ENCODE results near the gene BCL2.
"Not testable (repeated sequence)": the region's sequence is repeated elsewhere in the genome, so short reads cannot be mapped to it uniquely, and the experiment has no call there.

Gene BCL2

DNA sequence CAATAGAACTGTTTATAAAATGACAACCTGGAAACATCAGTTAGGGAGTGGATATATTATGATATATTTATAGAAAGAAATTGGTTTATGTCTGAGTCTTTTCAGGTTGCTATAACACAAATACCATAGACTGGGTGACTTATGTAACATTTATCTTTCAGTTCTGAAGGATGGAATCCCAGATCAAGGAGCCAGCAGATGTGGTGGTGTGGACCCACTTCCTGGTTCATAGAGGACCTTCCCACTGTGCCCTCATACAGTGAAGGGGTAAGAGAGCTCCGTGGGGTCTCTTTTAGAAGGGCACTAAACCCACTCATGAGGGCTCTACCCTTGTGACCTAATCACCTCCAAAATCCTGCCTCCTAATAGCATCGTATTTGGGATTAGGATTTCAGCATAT is 86.7 kb downstream of the BCL2 start:
- no peak for DNase-seq

DNA sequence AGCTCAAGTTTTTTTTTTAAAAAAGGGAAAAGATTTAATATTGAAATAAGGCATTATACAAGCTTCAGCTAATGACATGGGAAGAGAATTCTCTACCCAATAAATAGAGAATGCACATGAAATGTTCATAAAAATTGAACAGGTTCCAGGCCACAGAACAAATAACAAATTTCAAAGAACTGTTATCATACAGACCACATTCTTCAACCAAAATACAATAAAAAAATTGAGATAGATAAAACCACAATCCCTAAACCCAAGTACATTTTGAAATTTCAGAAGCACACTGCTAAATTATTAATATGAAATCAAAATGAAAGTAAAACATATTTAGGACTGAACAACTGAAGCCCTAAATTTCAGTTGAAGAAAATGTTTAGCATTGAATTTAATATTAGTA is 89.6 kb downstream of the BCL2 start:
- DNase-seq: no peak

DNA sequence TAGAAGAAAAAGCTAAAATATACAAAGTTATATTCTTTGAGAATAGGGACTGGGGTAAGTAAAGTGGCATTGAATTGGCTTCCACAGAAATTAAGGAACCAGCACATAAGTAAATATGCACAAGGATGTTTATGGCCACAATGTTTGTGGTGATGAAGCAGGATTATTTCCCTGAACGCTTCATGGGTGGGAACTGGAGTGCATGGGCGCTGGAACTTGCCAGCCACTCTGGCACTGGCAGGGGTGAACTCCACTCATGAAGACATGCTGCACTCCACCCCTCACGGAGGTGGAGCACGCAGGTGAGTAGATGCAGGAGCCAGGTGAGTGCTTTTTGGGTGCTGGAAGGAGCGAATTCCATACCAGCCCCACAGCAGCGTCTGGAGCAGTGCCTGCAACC is 94.1 kb downstream of the BCL2 start:
- DNase-seq: no peak

DNA sequence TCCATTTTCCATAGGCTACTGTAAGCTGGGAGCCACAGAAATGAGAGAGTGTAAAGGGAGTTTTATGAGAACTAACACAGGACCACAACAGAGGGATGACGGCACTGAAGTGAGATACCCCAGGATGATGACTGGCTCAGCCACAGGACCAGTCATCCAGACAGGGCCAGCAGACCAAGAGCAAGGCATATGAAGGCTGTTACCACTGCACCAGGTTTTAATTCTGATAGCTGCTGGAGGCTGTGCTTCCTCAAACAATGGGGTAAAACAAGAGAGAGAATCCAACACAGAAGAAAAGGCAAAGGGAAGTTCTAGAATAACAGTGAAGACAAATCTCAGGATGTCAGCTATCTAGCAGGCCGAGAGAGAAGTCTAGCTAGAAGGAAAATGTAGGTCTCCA is 94.9 kb downstream of the BCL2 start:
- DNase-seq: no peak

DNA sequence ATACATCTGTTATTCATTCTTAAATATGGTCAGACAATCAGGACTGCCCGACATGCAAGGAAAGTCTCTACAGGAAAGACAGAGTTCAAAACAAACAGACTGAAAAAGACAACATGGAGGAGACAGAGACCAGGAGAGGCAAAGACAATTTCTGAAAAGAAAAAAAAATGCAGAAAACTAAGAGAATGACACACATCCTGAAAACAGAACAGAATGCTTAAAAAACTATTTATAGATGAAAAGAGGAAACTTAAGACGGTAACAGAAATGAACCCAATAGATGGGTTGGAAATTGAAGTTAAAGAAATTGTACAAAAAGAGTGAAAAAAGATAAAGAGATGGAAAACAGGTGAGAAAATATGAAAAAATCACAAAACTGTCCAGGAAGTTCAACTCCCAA is 95.7 kb downstream of the BCL2 start:
- no peak for DNase-seq

DNA sequence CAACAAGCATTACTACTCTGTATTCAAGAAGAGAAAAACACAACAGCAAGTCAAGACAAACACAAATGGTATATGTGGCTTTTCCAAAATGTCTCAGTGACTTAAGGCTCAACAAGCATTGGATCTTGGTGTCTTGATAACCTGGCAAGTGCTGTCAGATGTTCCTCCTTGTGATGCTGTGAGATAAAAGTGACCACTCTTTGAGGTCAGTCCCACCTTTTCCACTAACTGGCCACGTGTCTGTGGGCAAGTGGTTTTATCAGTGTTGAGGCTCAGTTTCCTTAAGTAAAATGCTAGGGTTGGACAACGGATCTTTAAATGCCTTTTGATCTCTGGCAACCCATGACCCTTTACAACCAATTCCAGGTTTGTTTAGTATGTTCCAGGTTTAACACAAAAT is 98.7 kb downstream of the BCL2 start:
- DNase-seq: no peak

DNA sequence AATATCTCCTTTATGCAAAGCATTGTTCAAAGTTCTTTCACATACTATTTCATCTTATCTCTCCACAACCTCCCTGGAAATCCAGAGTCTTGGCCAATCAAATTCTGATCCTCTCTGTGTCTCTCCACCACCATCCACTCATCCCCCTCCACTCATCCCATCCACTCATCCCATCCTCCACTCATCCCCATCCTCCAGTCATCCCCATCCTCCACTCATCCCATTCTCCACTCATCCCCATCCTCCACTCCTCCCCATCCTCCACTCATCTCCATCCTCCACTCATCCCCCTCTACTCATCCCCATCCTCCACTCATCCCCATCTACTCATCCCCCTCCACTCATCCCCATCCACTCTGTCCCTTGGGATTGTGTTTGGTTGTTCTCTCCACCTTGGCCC is 101.1 kb downstream of the BCL2 start:
- DNase-seq: no peak

DNA sequence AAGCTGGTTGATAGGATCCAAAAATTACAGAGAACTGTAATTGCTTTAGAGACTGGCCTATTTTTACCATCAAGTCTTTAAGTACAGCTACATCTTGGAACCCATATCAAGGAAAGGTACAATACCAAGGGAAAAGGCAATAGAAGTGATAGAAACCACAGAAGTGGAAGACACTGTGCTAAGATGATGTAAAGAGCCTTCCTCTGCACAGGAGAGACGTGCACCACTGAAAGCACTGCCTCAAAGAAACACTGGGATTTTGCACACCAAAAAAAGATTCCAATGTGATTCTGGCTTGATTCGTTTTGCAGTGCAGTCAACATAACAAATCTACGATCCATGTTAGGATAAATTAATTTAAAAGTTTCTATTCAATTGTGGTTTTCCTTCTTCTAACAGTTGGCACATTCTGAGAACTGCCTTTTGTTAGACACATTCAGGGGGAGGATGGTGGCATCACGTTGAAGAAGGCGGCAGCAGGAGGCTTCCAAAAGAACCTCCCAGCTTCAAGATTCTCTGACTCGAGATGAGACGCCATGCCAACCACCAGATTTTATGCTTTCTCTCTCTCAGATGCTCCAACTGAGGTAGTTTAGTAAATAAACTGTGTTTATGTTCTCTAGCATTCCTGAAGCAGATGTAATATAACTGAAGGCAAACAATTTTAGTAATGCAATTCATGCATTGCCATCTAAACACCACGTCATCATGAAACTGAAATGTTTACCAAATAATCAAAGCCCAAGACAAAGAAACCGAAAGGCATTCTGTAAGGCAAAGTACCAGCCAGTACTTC is 102.9 kb downstream of the BCL2 start:
- no peak for DNase-seq

DNA sequence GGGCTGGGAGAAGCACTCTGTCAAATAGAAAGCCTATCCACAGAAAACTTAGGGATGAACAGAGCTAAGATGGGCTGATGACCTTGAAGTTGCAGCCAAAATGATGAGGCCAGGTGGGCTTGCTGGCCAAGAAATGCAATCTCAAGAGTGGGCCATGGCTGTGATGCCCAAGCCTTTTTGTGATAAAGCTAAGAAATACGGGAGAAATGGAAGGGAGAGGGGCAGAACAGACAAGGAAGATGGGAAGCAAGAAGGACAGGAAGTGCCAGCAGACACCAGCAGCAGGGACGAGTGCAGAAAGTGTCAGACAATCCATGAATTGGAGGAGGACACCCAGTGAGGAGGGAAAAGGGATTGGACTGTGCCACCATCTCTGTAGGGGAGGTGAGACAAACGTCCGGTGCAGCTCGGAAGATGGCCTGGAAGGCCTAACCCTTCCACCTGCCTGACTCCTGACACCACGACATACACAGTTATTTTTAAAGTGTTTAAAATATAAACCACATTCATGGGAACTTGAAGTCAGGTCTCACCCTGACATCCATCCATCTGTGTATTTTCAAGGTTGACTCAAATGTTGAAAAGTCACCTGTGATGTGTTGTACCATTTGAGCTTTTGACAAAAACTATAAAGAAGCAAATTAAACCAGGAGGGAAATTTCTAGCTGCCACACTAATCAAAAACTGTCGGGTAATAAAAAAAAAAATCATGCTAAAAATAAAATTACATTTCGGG is 105.5 kb downstream of the BCL2 start:
- DNase-seq: no peak

DNA sequence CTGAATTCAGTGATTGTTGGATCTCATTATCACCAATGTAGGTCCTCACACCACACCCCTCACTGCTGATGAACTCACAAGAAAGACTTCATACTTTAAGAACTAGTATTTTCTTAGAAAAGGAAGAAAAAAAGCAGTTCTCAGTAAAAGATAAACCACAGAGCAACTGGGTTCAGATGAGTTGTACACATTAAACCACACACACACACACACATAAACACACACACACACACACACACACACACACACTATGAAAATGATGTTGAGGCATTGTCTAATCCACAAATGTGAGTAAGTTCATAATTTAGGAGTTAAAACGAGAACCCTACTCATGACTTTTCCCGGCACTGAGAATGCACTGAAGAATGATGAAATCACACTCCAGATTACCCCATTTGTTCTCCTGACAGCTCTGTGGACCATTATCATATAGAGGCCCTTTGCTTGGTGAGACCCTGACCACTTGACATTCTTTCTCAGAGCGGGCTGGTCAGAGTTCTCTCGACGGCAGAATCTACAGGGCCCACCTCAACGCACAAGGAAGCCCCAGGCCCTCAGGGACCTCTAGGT is 106.2 kb downstream of the BCL2 start:
- no peak for DNase-seq

DNA sequence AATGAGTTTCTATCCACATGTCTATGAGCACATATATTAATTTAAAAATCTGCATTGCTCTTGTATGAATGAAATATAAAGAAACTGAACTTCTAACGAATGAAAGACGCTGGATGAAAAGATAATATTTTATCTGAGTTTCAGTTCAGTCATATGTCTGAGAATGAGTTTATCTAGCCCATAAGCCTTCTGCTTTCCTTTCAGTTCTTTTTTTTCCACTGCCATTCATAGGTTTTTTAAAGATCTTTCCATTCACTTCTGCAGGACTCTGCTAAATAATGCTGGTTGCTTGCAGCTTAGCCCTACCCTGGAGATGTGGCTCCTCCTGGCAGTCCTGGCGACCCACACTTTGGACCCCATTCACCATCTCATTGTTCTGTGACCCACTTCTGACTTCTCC is 109.0 kb downstream of the BCL2 start:
- no peak for DNase-seq

DNA sequence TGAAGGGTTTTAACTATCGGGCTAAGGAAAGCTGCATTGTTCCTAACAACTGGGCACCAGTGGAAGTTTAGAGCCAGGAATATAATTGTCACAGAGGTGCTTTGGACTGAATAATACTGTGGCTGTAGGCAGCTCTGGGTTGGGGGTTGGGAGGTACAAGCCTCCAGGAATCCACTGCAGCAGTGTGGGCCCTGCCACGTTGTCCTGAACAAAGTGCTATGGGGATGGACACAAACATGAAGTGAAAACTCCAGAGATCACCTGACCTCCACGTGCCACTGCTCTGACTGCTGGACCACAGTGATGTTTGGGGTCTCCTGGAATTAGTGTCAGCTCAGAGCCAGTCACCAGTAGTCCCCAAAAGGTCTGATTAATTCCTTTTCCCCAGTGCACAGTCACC is 110.9 kb downstream of the BCL2 start:
- no peak for DNase-seq

DNA sequence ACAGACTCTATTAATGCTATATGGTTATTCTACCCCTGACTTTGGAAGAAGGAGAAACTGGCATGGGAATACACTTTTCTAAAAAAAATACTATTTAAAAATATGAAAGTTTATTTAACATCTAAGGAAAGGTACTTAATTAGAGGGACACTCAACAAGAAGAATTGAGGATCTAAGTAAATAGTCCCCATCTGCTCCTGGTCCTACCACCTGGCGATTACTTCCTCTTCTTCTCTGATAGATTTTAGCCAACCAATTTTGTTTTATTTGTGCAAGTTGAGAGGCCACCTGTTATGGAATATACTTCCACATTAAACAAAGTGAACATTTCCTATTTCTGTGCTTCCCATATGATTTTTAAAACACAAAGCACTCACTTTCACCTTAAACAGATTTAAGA is 111.7 kb downstream of the BCL2 start:
- DNase-seq: no peak

DNA sequence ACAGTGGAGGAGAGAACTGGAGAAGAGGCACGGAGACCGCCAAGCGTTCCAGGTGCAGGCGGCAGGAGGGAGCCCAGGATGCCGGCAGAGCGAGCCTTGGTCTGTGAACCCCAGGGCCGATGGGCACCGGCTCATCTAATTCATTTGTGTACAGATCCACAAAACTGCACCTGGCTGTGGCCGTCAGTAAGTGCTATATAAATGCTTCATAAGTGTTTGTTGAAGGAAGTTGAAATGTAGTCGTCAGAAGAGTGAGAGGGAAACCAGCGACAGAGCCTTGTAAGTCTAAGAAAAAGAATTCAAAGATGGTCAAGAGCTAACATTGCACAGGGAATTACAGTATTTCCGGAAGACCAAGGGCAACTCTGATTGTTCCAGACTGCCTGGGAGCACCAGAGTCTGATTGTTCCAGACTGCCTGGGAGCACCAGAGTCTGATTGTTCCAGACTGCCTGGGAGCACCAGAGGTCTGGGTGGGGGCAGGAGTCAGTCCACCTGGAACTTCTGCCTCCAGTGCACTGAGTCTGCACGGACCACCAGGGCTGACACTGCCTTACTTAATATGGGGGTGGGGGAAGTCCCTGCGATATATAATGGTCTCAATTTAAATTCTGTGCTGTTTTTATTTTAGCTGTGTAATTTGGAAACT is 112.3 kb downstream of the BCL2 start:
- DNase-seq: no peak

DNA sequence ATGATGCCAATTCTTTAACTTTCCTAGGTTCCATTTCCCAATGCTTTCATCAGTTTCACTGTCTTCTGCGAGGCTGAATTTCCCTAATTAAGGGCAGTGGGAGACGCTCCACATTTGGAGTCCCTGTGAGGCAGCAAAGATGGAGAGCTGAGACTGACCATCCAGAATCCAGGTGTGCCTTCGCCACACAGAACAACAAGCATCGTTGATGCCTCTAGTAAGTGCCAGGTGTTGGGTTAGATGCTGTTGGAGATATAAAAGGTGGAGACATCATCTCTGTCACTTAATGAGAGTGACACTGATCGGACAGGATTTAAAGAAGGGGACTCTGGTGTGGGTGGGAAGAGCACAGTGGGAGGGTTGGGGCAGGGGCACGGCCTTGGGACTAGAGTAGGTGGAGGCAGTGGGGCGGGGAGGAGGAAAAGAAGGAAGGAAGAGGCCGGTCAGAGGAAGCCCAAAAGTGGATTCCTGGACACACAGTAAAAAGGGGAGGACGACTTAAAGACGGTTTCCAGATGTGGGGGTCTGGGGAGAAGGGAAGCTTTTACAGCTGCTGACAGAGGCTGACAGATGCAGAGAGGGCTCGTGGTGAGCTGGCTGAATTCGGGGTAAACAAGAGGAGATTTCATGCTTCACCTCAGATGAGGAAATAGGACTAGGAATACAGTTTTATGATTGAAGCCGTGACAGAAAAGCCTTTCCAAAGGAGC is 113.0 kb downstream of the BCL2 start:
- DNase-seq: no peak

DNA sequence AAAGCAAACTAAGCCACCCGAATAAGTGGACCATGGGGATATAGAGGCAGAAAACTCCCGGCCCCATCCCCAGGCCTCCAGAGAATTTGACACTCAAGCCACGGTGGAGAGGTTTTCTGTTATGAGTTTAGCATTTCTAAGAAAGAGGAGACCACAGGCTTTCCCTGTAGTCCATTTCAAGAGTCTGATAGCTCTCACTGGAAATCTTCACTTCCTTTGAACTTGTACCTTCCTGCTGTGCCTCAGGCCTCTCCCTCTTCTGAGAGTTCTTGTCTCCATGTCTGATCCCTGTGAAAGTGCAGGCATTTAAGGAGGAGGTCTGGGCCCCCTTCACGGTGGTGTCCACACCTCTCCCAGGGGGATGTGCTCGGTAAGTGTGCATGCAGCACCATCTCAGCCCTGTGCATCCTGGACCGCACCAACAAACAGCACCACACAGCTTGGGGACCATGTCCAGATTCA is 113.7 kb downstream of the BCL2 start:
- no peak for DNase-seq

DNA sequence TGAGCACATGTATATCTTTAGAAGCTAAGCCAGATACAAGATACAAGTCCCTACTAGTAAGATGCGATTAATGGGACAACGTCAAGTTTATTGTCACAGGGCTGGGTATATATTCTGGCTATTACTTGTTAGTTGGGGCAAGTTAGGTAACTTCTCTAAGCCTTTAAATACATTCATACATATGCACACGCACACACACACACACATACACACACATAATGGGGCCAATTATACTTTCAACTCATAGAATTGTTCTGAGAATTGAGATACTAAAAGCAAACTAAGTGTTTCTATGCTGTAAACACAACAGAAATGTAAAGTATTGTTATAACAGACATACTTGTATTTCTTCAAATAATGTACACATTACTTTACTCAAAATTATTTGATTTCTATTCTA is 116.1 kb downstream of the BCL2 start:
- DNase-seq: no peak

DNA sequence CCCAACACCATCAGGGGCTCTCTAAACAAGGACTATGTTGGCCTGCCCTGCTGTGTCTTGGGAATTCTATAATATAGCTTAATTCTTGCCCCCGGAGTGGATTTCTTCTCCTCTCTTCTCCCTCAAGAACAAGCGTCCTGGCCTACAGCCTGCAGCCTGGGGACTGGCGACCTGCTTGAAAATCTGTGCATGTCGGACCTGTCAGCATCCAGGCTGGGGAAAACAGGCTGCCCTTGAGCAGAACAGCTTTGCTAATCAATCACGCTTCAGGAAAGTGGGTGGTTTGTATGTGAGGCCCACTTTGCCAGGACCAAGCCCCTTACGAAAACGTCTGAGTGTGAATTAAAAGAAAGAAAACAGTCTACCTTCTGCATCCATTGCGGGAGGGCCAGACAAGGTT is 116.7 kb downstream of the BCL2 start:
- DNase-seq: peak in 1 of 2 donors; percentile 12

DNA sequence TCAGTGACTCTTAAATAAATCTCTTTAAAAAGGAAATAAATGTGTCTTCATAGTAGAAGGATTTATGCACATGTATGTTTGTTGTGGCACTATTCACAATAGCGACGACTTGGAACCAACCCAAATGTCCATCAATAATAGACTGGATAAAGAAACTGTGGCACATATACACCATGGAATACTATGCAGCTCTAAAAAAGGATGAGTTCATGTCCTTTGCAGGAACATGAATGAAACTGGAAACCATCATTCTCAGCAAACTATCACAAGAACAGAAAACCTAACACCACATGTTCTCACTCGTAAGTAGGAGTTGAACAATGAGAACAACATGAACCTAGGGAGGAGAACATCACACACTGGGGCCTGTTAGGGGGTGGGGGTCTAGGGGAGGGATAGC is 118.1 kb downstream of the BCL2 start:
- not testable (repeated sequence) for DNase-seq

DNA sequence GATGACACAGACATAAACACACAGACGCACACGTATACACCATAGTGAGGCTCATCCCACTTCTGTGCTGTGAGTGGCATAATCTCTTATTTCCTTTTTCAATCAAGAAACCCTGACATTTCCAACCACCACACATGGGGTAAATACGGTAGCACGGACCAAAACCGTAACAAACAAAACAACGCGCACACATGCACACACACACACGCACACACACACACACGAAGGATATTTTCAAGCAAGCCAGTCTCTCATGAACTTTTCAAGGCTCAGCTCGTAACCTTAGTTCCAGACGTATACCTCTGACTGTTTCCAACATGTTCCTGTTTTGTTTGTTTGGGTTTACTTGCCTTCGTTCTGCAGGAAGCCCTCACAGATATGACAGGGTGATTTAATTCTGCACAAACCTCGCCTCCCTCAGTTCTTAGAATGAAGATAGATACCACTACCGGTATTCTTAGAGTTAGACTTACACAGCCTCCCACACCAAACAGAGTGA is 119.8 kb downstream of the BCL2 start:
- DNase-seq: no peak

DNA sequence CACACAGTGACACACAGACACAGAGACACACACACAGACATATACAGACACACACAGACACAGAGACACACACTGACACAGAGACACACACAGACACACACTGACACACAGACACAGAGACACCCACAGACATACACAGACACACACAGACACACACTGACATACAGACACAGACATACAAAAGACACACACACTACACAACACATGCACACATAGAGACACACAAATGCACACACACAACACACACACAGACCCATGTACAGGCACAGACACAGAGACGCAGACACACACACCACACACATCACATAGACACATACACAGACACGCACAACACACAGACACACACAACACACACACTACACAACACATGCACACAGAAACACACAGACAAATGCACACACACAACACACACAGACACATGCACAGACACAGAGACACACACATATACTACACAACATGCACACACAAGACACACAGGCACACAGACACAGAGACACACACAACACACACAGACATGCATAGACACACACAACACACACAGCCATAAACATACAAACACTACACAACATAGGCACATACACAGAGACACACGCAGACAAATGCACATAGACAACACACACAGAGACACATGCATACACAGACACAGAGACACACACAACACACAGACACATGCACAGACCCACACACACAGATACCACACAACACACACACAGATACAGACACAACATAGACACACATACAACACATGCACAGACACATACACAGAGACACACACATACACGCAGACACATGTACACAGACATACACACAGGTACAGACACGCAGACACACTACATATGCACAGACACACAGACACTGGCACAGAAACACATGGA is 120.5 kb downstream of the BCL2 start:
- no peak for DNase-seq

All from hippocampal formation (tissue), 2 donors.